ENCODE data around the gene ZNF350. TPM values are rescaled to one million over a fixed set of nuclear protein-coding genes. Genes with fewer than 3 reads are reported as not detected.
"Not testable (repeated sequence)": the region's sequence is repeated elsewhere in the genome, so short reads cannot be mapped to it uniquely, and the experiment has no call there.

Gene ZNF350
- total RNA-seq, 2 experiments from 2014 or later: 37.6 to 39.2 TPM

GRCh38 chr19:51978882-51979281 is 7.8 kb downstream of the ZNF350 start:
- no peak for TF ChIP-seq CTCF (IDR thresholded peaks at IDR 0.05)
- H3K9me3 Mint-ChIP-seq: peaks cover 20% of the 10 kb centered on the region
- CTCF ChIA-PET: no interaction called here
- peaks cover 11% of the 10 kb centered on the region for H3K4me1 Mint-ChIP-seq (ENCODE audit: low read depth)
- peaks cover 52% of the 10 kb centered on the region for H3K36me3 ChIP-seq (ENCODE audit: insufficient read depth, low read length)
- peaks cover 51 to 100% of the 10 kb centered on the region in 2 experiments for H3K9me3 ChIP-seq (ENCODE audit: control insufficient read depth in 1 of 2, insufficient read depth in 1 of 2, low read length in 2 of 2)
- H3K27me3 Mint-ChIP-seq: no peaks in the 10 kb centered on the region
- no peak overlapping the region for H3K27ac Mint-ChIP-seq
- DNase-seq (no peak), ATAC-seq (ENCODE audit: poor library complexity) (no peak)
- no peaks in the 10 kb centered on the region for H3K27me3 ChIP-seq (ENCODE audit: control insufficient read depth in 1 of 2, insufficient read depth in 2 of 2, low read length in 2 of 2)
- H3K27ac ChIP-seq (ENCODE audit: low read depth in 1 of 2, low read length in 2 of 2): no peak overlapping the region
- no peak overlapping the region for H3K4me3 Mint-ChIP-seq
- H3K4me1 ChIP-seq (ENCODE audit: insufficient read depth, low read length): no peaks in the 10 kb centered on the region
- no peak overlapping the region for H3K4me3 ChIP-seq (ENCODE audit: low read length)
- POLR2A ChIA-PET: no interaction called here
- intact Hi-C loops (cut with DNase I, micrococcal nuclease): no loop called here
- H3K36me3 Mint-ChIP-seq (ENCODE audit: low read depth): peaks cover 100% of the 10 kb centered on the region

- H3K9me3 ChIP-seq (ENCODE audit: control insufficient read depth in 1 of 2, insufficient read depth in 1 of 2, low read length in 2 of 2): peaks cover 49 to 100% of the 10 kb centered on the region in 2 experiments
- H3K9me3 Mint-ChIP-seq: peaks cover 12% of the 10 kb centered on the region
- H3K36me3 ChIP-seq (ENCODE audit: insufficient read depth, low read length): peaks cover 62% of the 10 kb centered on the region
These were observed 9.3 kb downstream of the ZNF350 start for GRCh38 chr19:51977346-51977745.

GRCh38 chr19:51976852-51977251 is 9.8 kb downstream of the ZNF350 start:
- H3K4me1 ChIP-seq (ENCODE audit: insufficient read depth, low read length): no peaks in the 10 kb centered on the region
- peaks cover 54 to 100% of the 10 kb centered on the region in 2 experiments for H3K9me3 ChIP-seq (ENCODE audit: control insufficient read depth in 1 of 2, insufficient read depth in 1 of 2, low read length in 2 of 2)
- no peaks in the 10 kb centered on the region for H3K27me3 ChIP-seq (ENCODE audit: control insufficient read depth in 1 of 2, insufficient read depth in 2 of 2, low read length in 2 of 2)
- ATAC-seq (ENCODE audit: poor library complexity) (no peak), DNase-seq (no peak)
- no peak overlapping the region for H3K4me3 Mint-ChIP-seq
- POLR2A ChIA-PET: no interaction called here
- CTCF ChIA-PET: no interaction called here
- no peak overlapping the region for H3K4me3 ChIP-seq (ENCODE audit: low read length)
- no peak for TF ChIP-seq CTCF (IDR thresholded peaks at IDR 0.05)
- H3K27me3 Mint-ChIP-seq: no peaks in the 10 kb centered on the region
- H3K27ac ChIP-seq (ENCODE audit: low read depth in 1 of 2, low read length in 2 of 2): no peak overlapping the region
- H3K4me1 Mint-ChIP-seq (ENCODE audit: low read depth): no peaks in the 10 kb centered on the region
- peaks cover 14% of the 10 kb centered on the region for H3K9me3 Mint-ChIP-seq
- intact Hi-C loops (cut with DNase I, micrococcal nuclease): no loop called here
- H3K36me3 ChIP-seq (ENCODE audit: insufficient read depth, low read length): peaks cover 64% of the 10 kb centered on the region
- H3K27ac Mint-ChIP-seq: no peak overlapping the region
- peaks cover 100% of the 10 kb centered on the region for H3K36me3 Mint-ChIP-seq (ENCODE audit: low read depth)

More at GRCh38 chr19:51977346-51977745, 9.3 kb downstream of the ZNF350 start:
- no peak for DNase-seq
- intact Hi-C loops (cut with DNase I, micrococcal nuclease): no loop called here
- no peak overlapping the region for H3K27ac ChIP-seq (ENCODE audit: low read depth in 1 of 2, low read length in 2 of 2)
- H3K4me1 ChIP-seq (ENCODE audit: insufficient read depth, low read length): no peaks in the 10 kb centered on the region
- no peak overlapping the region for H3K27ac Mint-ChIP-seq
- no peaks in the 10 kb centered on the region for H3K27me3 ChIP-seq (ENCODE audit: control insufficient read depth in 1 of 2, insufficient read depth in 2 of 2, low read length in 2 of 2)
- H3K4me3 ChIP-seq (ENCODE audit: low read length): no peak overlapping the region
- no peaks in the 10 kb centered on the region for H3K27me3 Mint-ChIP-seq
- H3K36me3 Mint-ChIP-seq (ENCODE audit: low read depth): peaks cover 100% of the 10 kb centered on the region
- no peak for TF ChIP-seq CTCF (IDR thresholded peaks at IDR 0.05)
- H3K4me3 Mint-ChIP-seq: no peak overlapping the region
- POLR2A ChIA-PET: no interaction called here
- CTCF ChIA-PET: no interaction called here
- ATAC-seq (ENCODE audit: poor library complexity): no peak
- no peaks in the 10 kb centered on the region for H3K4me1 Mint-ChIP-seq (ENCODE audit: low read depth)

- H3K4me1 Mint-ChIP-seq (ENCODE audit: low read depth); DNase-seq; H3K27ac Mint-ChIP-seq; intact Hi-C loops (cut with DNase I, micrococcal nuclease); ATAC-seq (ENCODE audit: poor library complexity); H3K4me3 ChIP-seq (ENCODE audit: low read length); H3K4me3 Mint-ChIP-seq; POLR2A ChIA-PET; H3K4me1 ChIP-seq (ENCODE audit: insufficient read depth, low read length); H3K27me3 Mint-ChIP-seq; H3K27me3 ChIP-seq (ENCODE audit: control insufficient read depth in 1 of 2, insufficient read depth in 2 of 2, low read length in 2 of 2); H3K27ac ChIP-seq (ENCODE audit: low read depth in 1 of 2, low read length in 2 of 2); CTCF ChIA-PET: not testable (repeated sequence)
- Histone ChIP-seq H3K9me3 (ENCODE audit: control insufficient read depth in 1 of 2, insufficient read depth in 1 of 2, low read length in 2 of 2) (peaks cover 54 to 100% of the 10 kb centered on the region in 2 experiments), H3K36me3 (ENCODE audit: insufficient read depth, low read length) (peaks cover 66% of the 10 kb centered on the region)
- Mint-ChIP-seq H3K36me3 (ENCODE audit: low read depth) (peaks cover 100% of the 10 kb centered on the region), H3K9me3 (peaks cover 20% of the 10 kb centered on the region)
These were observed 10.9 kb downstream of the ZNF350 start for GRCh38 chr19:51975787-51976186.

All from CD4-positive, alpha-beta T cell (primary cell).